Left kidney (tissue), 2 donors: ENCODE results near the gene GPBP1. TPM values are rescaled to one million over a fixed set of nuclear protein-coding genes. Genes with fewer than 3 reads are reported as not detected.
"Not testable (repeated sequence)": the region's sequence is repeated elsewhere in the genome, so short reads cannot be mapped to it uniquely, and the experiment has no call there.

ENCODE experiments used
- DNase-seq: peaks from one replicate; pipeline ENCODE4 v3.0.0-alpha.2; 2013
- polyA plus RNA-seq: library from polyadenylated mRNA; unstranded; fragments of 120-200 nt; gene quantifications from one replicate; pipeline ENCODE4 v1.2.1, GENCODE V29; 2013; ENCODE audit not compliant: insufficient read length

The GPBP1 gene
- polyA plus RNA-seq, 1 donor, result 196 TPM

DNA sequence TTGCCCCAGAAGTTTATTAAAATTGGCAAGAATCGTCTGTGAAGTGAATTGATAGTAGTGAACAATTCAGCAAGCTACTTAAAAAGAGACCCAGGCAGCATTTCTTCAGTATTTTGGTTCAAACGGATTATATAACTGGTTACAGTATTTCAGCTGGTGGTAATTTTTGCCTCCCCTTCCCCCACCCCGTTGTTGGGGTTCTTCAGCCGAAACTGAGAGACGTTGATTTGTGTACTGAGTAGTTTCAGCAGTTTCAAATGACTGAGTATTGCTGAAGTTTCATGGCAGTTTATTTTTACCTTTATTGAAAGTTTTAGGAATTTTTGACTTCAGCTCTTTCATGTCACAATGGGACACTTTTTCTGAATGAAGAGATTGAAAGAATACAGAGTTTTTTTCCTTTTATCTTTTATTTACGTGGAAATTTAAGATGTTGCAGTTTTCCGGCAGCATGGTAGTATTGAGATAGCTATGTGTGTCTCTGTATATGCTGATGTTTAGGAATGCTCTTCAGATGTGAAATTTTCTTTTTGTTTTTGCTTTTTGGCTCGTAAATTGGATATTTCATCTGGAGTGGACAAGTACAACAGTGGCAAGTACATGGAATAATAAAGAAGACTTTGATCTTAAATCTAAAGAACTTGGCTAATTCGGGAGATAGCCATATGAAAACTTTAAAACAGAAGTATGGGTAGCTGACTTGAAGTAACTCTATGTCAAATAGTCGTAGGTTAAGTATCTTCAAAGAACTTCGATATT, 1.9 kb downstream of the GPBP1 start:
- peak; percentile 46 for DNase-seq

DNA sequence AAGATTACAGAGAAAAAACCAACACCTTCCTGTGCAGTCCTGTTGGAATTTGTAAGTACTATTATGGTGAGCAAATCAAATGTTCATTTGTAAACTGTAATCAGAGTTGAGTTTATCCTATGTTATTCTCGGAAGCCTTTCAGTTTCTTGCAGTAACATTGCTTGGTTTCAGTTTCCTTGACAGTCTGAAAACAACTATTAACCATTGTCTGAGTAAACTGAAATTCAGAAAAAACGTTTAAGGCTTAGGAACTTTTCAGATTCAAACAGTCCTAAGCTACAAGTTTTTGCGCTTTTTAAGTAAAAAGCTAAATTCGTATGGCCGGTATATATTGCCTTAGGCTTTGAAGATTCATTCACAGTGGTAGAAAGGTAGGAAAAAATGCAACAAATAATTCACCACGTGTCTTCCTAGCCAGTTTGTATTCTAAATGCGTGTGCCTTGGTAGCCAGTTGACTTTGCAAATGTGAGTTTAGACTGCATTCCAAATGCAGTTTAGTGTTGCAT, 2.5 kb downstream of the GPBP1 start:
- peak; percentile 68 for DNase-seq

DNA sequence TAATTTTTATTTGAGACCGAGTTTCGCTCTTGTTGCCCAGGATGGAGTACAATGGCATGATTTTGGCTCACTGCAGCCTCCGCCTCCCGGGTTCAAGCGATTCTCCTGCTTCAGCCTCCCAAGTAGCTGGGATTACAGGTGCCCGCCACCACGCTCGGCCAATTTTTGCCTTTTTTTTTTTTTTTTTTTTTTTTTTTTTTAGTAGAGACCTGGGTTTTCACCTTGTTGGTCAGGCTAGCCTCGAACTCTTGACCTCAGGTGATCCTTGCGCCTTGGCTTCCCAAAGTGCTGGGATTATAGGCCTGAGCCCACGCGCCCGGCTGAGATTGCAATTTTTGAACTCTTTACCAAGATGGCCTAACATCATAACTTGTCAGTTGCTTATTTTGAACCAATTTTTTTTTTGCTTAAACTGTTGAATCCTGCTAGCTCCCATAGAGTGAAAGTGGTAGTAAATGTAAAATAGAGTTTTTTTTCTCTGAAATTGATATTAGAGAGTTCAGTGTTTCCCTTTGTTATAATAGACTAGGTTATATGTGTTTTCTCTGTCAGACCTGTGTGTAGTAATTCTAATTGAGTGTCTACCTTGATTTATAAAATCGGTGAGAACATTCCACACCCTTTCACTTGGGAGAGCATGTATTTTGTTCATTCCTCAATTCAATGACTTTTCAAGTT, 3.8 kb downstream of the GPBP1 start:
- no peak for DNase-seq

DNA sequence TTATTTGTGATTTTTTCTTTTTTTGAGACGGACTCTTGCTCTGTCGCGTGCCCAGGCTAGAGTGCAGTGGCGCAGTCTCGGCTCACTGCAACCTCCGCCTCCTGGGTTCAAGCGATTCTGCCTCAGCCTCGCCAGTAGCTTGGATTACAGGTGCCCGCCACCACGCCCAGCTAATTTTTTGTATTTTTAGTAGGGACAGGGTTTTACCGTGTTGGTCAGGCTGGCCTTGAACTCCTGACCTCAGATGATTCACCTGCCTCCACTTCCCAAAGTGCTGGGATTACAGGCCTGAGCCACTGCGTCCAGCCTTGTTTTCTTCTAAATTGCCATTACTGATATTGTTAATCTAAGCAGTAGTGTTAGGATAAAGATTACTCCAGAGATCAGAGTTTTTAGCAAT, 4.4 kb downstream of the GPBP1 start:
- DNase-seq, result not testable (repeated sequence)

GRCh38 chr5:57179262-57180200, 5.7 kb downstream of the GPBP1 start:
- DNase-seq, result no peak

DNA sequence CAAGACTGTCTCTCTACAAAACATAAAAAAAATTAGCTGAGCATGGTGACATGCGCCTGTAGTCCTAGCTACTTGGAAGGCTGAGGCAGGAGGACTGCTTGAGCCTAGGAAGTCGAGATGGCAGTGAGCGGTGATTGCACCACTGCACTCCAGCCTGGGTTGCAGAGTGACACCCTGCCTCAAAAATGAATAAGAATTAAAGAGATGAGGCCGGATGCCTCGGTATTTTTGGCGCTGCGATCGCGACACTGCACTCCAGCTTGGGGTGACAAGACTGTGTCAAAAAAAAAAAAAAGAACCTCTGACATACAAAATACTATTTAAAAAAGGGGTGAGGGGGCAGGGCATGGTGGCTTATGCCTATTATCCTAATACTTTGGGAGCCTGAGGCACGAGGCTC, 7.3 kb downstream of the GPBP1 start:
- no peak for DNase-seq

DNA sequence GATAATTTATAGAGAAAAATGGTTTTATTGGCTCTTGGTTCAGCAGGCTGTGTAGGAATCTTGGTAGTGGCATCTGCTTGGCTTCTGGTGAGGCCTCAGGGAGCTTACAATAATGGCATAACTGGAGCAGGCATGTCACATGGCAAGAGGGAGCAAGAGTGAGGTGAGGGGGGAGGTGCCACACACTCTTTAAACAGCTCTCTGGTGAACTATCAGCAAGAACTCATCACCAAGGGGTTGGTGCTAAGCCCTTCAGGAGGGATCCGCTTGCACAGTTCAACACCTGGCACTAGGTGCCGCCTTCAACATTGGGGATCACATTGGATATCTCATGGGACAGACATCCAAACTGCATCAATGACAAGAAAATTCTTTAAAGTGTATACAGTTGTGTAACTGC, 10.5 kb downstream of the GPBP1 start:
- no peak for DNase-seq

DNA sequence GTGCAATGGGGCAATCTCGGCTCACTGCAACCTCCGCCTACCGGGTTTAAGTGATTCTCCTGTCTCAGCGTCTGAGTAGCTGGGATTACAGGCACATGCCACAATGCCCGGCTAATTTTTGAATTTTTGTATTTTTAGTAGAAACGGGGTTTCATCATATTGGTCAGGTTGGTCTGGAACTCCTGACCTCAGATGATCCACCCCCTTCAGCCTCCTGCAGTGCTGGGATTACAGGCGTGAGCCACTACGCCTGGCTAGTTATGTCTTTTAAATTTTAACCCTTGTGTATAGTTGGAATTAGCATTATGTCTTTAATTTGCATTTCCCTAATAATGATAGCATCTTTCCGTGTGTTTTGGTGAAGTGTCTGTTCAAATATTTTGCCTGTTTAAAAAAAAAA, 11.5 kb downstream of the GPBP1 start:
- no peak for DNase-seq

GRCh38 chr5:57186194-57186593, 12.3 kb downstream of the GPBP1 start:
- no peak for DNase-seq

DNA sequence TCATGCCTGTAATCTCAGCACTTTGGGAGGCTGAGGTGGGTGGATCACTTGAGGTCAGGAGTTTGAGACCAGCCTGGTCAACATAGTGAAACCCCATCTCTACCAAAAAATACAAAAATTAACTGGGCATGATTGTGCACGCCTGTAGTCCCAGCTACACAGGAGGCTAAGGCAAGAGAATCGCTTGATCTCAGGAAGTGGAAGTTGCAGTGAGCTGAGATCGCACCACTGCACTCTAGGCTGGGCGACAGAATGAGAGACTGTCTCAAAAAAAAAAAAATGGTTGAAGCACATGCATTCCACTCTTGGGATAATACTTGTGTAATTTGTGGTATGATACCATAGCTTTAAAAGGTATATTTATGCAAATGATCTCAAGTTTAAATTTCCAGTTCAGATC, 14.1 kb downstream of the GPBP1 start:
- DNase-seq, result not testable (repeated sequence)

GRCh38 chr5:57189515-57189914, 15.7 kb downstream of the GPBP1 start:
- no peak for DNase-seq

DNA sequence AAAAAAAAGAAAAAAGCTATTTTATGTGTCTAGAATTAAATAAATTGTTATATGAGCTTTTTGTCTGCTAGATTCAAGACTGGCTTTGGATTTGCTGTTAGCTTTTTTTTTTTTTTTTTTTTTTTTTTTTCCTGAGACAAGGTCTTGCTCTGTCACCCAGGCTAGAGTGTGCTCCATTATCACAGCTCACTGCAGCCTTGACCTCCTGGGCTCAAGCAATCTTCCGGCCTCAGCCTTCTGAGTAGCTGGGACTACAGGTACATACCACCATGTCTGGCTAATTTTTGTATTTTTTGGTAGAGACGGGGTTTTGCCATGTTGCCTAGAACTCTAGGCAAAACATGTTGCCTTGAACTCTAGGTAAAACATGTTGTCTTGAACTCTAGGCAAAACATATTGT, 16.7 kb downstream of the GPBP1 start:
- no peak for DNase-seq

GRCh38 chr5:57191163-57191562, 17.3 kb downstream of the GPBP1 start:
- no peak for DNase-seq

DNA sequence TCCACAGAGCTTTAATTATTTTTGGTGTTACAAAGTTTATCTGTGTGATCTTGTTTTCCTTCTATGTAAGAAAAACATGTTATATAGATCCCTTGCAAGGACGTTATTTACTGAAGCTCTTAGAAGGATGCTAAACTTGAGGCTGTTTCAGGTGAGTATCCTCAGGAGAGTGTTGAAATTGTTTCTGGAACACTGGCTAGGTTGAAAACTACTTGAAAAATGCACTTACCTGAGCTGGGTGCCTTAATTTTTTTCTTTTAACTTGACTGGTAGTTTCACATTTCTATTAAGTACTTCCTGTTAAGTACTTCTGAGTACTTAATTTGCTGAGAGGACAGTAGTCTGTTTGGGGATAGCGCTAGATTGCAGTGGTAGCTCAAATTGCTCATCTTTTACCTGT, 18.1 kb downstream of the GPBP1 start:
- no peak for DNase-seq

DNA sequence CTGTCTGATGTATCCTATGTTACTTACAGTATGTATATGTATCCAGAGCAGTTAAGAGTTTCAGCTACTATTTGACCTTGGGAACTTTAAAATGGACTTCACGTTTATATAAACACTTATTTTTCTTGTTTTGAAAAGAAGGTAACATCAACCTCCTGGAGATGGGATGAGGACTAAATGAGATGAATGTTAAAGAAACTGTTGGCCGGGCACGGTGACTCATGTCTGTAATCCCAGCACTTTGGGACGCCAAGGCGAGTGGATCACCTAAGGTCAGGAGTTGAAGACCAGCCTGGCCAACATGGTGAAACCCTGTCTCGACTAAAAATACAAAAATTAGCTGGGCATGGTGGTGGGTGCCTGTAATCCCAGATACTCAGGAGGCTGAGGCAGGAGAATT, 19.0 kb downstream of the GPBP1 start:
- not testable (repeated sequence) for DNase-seq

DNA sequence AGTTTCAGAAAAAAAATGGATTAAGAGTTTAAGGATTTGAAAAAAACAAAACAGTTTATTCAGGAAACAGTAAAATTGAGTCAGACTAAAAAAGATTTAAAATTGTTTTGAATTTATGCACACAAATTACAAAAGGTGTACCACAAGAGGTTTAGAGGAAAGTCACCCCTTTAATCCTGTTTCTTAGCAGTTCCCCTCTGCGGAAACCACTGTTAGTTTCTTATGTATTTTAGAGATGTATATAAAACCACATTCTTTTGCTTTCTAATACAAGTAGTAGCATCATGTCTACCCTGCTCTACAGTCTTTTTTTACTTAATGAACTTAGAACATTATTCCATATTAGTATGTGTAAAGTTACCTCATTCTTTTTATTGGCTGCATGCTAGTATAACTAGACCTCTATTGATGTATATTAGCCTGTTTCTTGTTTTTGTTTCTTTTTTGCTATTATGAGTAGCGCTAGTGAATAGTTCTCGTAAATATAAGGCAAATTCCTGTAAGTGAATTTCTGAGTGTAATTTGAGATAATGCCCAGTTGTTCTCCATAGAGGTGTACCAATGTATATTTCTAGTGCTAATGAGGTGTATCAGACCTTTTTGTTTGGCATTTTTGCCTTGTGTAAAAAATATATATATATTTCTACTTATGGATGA, 20.0 kb downstream of the GPBP1 start:
- no peak for DNase-seq

GRCh38 chr5:57194653-57195052, 20.8 kb downstream of the GPBP1 start:
- no peak for DNase-seq

GRCh38 chr5:57195060-57195459, 21.2 kb downstream of the GPBP1 start:
- DNase-seq, result no peak

DNA sequence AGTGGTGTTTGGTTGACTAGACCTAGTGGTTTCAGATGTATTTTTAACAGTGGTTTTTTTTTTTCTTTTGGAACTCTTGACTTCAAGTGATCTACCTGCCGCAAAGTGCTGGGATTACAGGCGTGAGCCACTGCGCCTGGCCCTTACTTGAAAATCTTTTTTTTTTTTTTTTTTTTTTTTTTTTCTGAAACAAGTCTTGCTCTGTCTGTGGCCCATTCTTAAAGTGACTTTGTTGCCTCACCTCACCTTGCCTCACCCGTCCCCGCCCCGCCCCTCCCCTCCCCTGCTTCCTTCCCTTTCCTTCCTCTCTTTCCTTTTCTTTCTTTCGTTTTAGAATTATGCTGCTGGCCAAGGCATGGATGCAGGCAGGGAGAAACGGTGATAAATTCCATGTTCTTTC, 26.0 kb downstream of the GPBP1 start:
- no peak for DNase-seq

GRCh38 chr5:57202811-57203210, 29.0 kb downstream of the GPBP1 start:
- no peak for DNase-seq

GRCh38 chr5:57207007-57207653, 33.3 kb downstream of the GPBP1 start:
- DNase-seq, result no peak
